Activated T-helper 1 cell treated with anti-CD3 and anti-CD28 coated beads, Interleukin-12 subunit alpha, Interleukin-12 subunit beta, Interleukin-2, Interleukin-4 antibody, amounts not matched to agents 30 ng/mL and 10 ng/mL and 1 ng/mL, durations not matched to agents 14 hours and 24 hours and 36 hours (primary cell): ENCODE data around the gene MFNG. TPM values are rescaled to one million over a fixed set of nuclear protein-coding genes. Genes with fewer than 3 reads are reported as not detected.

Experiments
- DNase-seq: peaks from one replicate; pipeline ENCODE4 v3.0.0; 2021; ENCODE audit warnings: low spot score
- H3K27ac Mint-ChIP-seq: one replicate; pipeline ENCODE4 v1.8.0; 2021; ENCODE audit warnings: mild to moderate bottlenecking, mixed read lengths
- H3K27me3 Mint-ChIP-seq: one replicate; pipeline ENCODE4 v1.8.0; 2022; ENCODE audit warnings: mild to moderate bottlenecking, moderate library complexity, mixed read lengths; ENCODE audit not compliant: insufficient read depth
- H3K36me3 Mint-ChIP-seq: one replicate; pipeline ENCODE4 v1.8.0; 2021; ENCODE audit warnings: low read depth, mixed read lengths
- H3K4me1 Mint-ChIP-seq: one replicate; pipeline ENCODE4 v1.8.0; 2021; ENCODE audit warnings: low read depth, mixed read lengths
- H3K4me3 Mint-ChIP-seq: one replicate; pipeline ENCODE4 v1.8.0; 2021; ENCODE audit warnings: mild to moderate bottlenecking, moderate library complexity, mixed read lengths
- H3K9me3 Mint-ChIP-seq: one replicate; pipeline ENCODE4 v1.8.0; 2021; ENCODE audit warnings: mixed read lengths
- intact Hi-C: fragments of 100-400 bp; cut with micrococcal nuclease; formaldehyde crosslinking; loops from one replicate; pipeline ENCODE4 v1.15.1; 2024
- total RNA-seq: library from RNA; stranded (reverse); gene quantifications from 2 replicates; pipeline ENCODE4 v1.2.3, GENCODE V29; 2022

The MFNG gene
- total RNA-seq, 1 donor from 2014 or later = 213 TPM

GRCh38 chr22:37457093-37457893 lies 28.9 kb downstream of the MFNG start:
- Mint-ChIP-seq H3K36me3 (peaks cover 6% of the 10 kb centered on the region), H3K4me1 (peaks cover 18% of the 10 kb centered on the region), H3K4me3 (no peak overlapping the region), H3K9me3 (no peaks in the 10 kb centered on the region), H3K27me3 (no peaks in the 10 kb centered on the region), H3K27ac (no peak overlapping the region)
- peak; percentile 75 for DNase-seq
- intact Hi-C loops = loop anchor here (1.0 to 2.0 kb wide), 3 partner anchors 140 to 378 kb away; no protein-coding TSS in a partner anchor

- Mint-ChIP-seq H3K36me3 (peaks cover 6% of the 10 kb centered on the region), H3K27me3 (no peaks in the 10 kb centered on the region), H3K4me3 (no peak overlapping the region), H3K9me3 (no peaks in the 10 kb centered on the region), H3K4me1 (peaks cover 18% of the 10 kb centered on the region), H3K27ac (no peak overlapping the region)
- no peak for DNase-seq
- intact Hi-C loops = loop anchor here (2.0 kb wide), 1 partner anchor 378 kb away; no protein-coding TSS in a partner anchor
Observed at GRCh38 chr22:37456346-37456745, 29.8 kb downstream of the MFNG start.

- peaks cover 6% of the 10 kb centered on the region for H3K36me3 Mint-ChIP-seq
- DNase-seq = no peak
- H3K4me3 Mint-ChIP-seq = no peak overlapping the region
- no peaks in the 10 kb centered on the region for H3K9me3 Mint-ChIP-seq
- no peaks in the 10 kb centered on the region for H3K27me3 Mint-ChIP-seq
- no peak overlapping the region for H3K27ac Mint-ChIP-seq
- H3K4me1 Mint-ChIP-seq = peaks cover 18% of the 10 kb centered on the region
- intact Hi-C loops = loop anchor here (2.0 kb wide), 1 partner anchor 377 kb away; no protein-coding TSS in a partner anchor
Observed at GRCh38 chr22:37455896-37456295, 30.3 kb downstream of the MFNG start.

GRCh38 chr22:37454857-37455686 lies 31.1 kb downstream of the MFNG start:
- no peaks in the 10 kb centered on the region for H3K27me3 Mint-ChIP-seq
- H3K27ac Mint-ChIP-seq = peak overlapping the region; percentile 32
- peaks cover 3% of the 10 kb centered on the region for H3K36me3 Mint-ChIP-seq
- H3K4me3 Mint-ChIP-seq = no peak overlapping the region
- intact Hi-C loops = no loop called here
- peaks cover 18% of the 10 kb centered on the region for H3K4me1 Mint-ChIP-seq
- H3K9me3 Mint-ChIP-seq = no peaks in the 10 kb centered on the region
- DNase-seq = no peak

- Mint-ChIP-seq H3K9me3 (no peaks in the 10 kb centered on the region), H3K4me3 (no peak overlapping the region), H3K36me3 (peaks cover 3% of the 10 kb centered on the region), H3K27ac (no peak overlapping the region), H3K27me3 (no peaks in the 10 kb centered on the region), H3K4me1 (peaks cover 18% of the 10 kb centered on the region)
- DNase-seq = no peak
- intact Hi-C loops = no loop called here
Observed at GRCh38 chr22:37453696-37454095, 32.5 kb downstream of the MFNG start.

- no peak overlapping the region for H3K27ac Mint-ChIP-seq
- H3K4me1 Mint-ChIP-seq = peaks cover 11% of the 10 kb centered on the region
- DNase-seq = no peak
- intact Hi-C loops = no loop called here
- H3K36me3 Mint-ChIP-seq = no peaks in the 10 kb centered on the region
- no peak overlapping the region for H3K4me3 Mint-ChIP-seq
- H3K27me3 Mint-ChIP-seq = no peaks in the 10 kb centered on the region
- no peaks in the 10 kb centered on the region for H3K9me3 Mint-ChIP-seq
Observed at GRCh38 chr22:37451218-37451617, 35.0 kb downstream of the MFNG start.

- intact Hi-C loops = no loop called here
- Mint-ChIP-seq H3K36me3 (no peaks in the 10 kb centered on the region), H3K27ac (no peak overlapping the region), H3K4me3 (no peak overlapping the region), H3K4me1 (no peaks in the 10 kb centered on the region), H3K9me3 (no peaks in the 10 kb centered on the region), H3K27me3 (no peaks in the 10 kb centered on the region)
- DNase-seq = no peak
Observed at GRCh38 chr22:37449331-37450001, 36.7 kb downstream of the MFNG start.

- no peaks in the 10 kb centered on the region for H3K4me1 Mint-ChIP-seq
- no peak for DNase-seq
- H3K27ac Mint-ChIP-seq = no peak overlapping the region
- H3K9me3 Mint-ChIP-seq = no peaks in the 10 kb centered on the region
- no peaks in the 10 kb centered on the region for H3K36me3 Mint-ChIP-seq
- H3K4me3 Mint-ChIP-seq = no peak overlapping the region
- intact Hi-C loops = no loop called here
- H3K27me3 Mint-ChIP-seq = no peaks in the 10 kb centered on the region
Observed at GRCh38 chr22:37448516-37449127, 37.6 kb downstream of the MFNG start.

- Mint-ChIP-seq H3K36me3 (no peaks in the 10 kb centered on the region), H3K27me3 (no peaks in the 10 kb centered on the region), H3K4me3 (no peak overlapping the region), H3K27ac (no peak overlapping the region), H3K4me1 (peaks cover 8% of the 10 kb centered on the region), H3K9me3 (no peaks in the 10 kb centered on the region)
- no peak for DNase-seq
- intact Hi-C loops = no loop called here
Observed at GRCh38 chr22:37445501-37445900, 40.7 kb downstream of the MFNG start.

- no peak overlapping the region for H3K27ac Mint-ChIP-seq
- no peaks in the 10 kb centered on the region for H3K9me3 Mint-ChIP-seq
- peaks cover 3% of the 10 kb centered on the region for H3K27me3 Mint-ChIP-seq
- intact Hi-C loops = no loop called here
- no peaks in the 10 kb centered on the region for H3K36me3 Mint-ChIP-seq
- peaks cover 8% of the 10 kb centered on the region for H3K4me1 Mint-ChIP-seq
- H3K4me3 Mint-ChIP-seq = no peak overlapping the region
- DNase-seq = no peak
Observed at GRCh38 chr22:37443977-37444376, 42.2 kb downstream of the MFNG start.

GRCh38 chr22:37443086-37443485 lies 43.1 kb downstream of the MFNG start:
- H3K36me3 Mint-ChIP-seq = no peaks in the 10 kb centered on the region
- H3K4me1 Mint-ChIP-seq = peaks cover 8% of the 10 kb centered on the region
- H3K4me3 Mint-ChIP-seq = no peak overlapping the region
- intact Hi-C loops = no loop called here
- no peaks in the 10 kb centered on the region for H3K9me3 Mint-ChIP-seq
- DNase-seq = no peak
- peaks cover 6% of the 10 kb centered on the region for H3K27me3 Mint-ChIP-seq
- H3K27ac Mint-ChIP-seq = no peak overlapping the region

GRCh38 chr22:37442537-37442936 lies 43.6 kb downstream of the MFNG start:
- H3K4me3 Mint-ChIP-seq = no peak overlapping the region
- peaks cover 6% of the 10 kb centered on the region for H3K27me3 Mint-ChIP-seq
- H3K4me1 Mint-ChIP-seq = peaks cover 8% of the 10 kb centered on the region
- DNase-seq = no peak
- no peak overlapping the region for H3K27ac Mint-ChIP-seq
- no peaks in the 10 kb centered on the region for H3K36me3 Mint-ChIP-seq
- intact Hi-C loops = no loop called here
- H3K9me3 Mint-ChIP-seq = no peaks in the 10 kb centered on the region
